GM18951 (cell line): ENCODE data around the gene MMP24OS.

ENCODE experiments used
- POLR2A ChIP-seq: IDR thresholded peaks from 4 replicates; pipeline ENCODE4 v1.6.1; 2011; ENCODE audit warnings: mild to moderate bottlenecking; ENCODE audit not compliant: insufficient read length, insufficient read depth; ENCODE audit errors: extremely low read depth
- in situ Hi-C: fragments of 300-500 bp; cut with MboI; formaldehyde crosslinking; loops from one replicate; pipeline ENCODE4 v1.12.0; 2022; ENCODE audit warnings: low sequenced_read_pairs, mixed read lengths, inconsistent platforms; ENCODE audit not compliant: unreplicated experiment

MMP24OS gene

DNA sequence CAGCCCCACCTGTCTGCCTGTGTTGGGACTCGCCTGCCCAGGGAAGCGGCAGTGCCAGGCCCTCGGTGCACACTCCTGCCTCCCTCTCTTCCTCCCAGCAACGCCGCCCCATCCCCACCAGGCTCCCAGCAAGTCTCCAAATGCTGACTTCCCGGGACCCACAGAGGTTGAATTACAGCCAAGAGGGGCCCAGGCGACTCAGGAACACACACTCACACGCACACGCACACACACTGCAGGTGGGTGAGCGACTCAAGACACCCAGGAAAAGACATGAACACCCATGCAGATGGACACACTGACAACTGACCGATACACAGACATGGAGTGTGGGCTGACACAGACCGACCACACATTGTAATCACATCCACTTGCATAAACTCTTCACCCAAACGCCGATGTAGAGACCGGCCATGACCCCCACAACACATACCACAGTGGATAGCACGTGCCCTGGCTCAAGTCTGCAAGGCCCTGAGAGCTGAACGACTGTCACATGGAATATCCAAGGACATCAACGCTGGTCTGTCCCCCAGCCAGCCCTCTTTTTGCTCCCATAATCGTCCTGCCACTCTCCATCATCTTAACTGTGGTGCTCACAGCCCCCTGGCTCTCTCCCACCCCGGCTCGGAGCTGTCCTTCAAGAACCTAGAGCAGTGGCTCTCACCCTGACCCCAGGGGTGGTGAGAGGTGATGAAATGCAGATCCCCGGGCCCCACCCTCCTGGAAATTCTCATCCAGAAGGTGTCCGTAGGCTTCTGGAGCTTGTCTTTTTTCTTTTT lies 14.8 kb upstream of the MMP24OS start:
- in situ Hi-C loops, result no loop called here
- TF ChIP-seq POLR2A, result no peak

DNA sequence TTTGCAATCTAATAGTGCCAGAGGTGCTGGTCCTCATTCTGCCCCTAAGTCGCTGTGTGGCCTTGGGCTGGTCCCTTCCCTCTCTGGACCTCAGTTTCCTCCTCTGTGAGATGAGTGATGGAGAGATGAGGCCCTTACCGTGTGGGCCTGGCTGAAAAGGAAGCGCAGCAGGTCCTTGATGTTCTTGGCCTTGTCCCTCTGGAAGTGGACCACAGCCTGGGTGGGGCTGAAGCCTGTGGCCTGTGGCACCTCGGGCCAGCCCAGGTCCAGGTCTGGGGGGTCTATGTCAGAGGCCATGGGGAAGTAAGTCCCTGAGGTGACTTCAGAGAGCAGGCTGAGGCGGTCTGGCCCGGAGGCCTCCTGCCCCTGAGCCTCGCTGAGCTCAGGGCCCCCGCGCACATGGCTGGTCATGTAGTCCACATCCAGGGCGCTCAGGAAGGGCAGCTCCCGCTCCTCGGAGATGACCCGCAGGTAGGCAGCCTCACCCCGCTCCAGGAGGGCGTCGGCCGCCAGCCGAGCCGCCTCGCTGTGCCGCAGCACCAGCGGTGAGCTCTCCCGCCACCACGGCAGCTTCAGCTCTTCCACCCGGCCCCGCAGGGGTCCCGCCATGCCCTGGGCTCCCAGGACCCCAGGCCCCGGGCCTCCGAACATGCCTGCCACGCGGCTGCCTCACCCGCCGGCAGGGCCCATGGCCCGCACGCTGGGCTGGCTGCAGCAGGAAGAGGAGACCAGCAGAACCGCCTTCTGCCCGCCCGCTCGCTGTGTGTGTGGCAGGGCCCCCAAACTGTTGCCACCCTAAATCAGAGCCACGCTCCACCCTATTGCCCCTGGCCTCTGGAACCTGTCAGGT lies 14.0 kb upstream of the MMP24OS start, which contains the start of gene FAM83C:
FAM83C (minus strand) TSS at position 772 of the 850 bp plus-strand sequence; CDS start at position 651, 121 bp downstream.
- no peak for TF ChIP-seq POLR2A

DNA sequence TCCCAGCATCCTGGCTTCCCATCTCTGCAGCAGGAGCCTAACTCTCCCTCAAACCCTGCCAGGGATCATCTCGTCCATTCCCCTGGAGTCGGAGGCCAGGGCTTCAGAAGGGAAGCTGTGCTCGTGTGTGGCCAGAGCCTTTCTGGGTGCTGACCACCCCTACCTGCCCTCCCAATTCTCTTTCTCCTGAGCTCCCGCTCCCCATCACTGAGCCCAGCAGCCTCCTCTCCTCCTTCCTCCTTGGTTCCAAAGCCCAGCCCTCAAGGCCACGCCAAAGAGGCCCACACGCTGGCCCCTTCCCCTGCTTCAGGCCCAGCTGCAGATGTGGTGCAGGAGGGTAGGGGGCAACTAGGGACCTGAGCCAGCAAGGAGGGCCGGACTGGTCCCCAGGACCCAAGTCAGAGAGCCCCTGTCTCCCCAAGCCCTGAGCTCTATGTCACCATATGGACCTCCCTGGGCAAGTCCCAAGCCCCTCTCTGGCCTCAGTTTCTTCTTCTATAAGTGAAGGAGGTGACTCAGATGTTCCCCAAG lies 13.0 kb upstream of the MMP24OS start:
- in situ Hi-C loops, result no loop called here
- no peak for TF ChIP-seq POLR2A

More for the DNA sequence above, 14.0 kb upstream of the MMP24OS start, which contains the start of gene FAM83C:
- in situ Hi-C loops, result no loop called here

DNA sequence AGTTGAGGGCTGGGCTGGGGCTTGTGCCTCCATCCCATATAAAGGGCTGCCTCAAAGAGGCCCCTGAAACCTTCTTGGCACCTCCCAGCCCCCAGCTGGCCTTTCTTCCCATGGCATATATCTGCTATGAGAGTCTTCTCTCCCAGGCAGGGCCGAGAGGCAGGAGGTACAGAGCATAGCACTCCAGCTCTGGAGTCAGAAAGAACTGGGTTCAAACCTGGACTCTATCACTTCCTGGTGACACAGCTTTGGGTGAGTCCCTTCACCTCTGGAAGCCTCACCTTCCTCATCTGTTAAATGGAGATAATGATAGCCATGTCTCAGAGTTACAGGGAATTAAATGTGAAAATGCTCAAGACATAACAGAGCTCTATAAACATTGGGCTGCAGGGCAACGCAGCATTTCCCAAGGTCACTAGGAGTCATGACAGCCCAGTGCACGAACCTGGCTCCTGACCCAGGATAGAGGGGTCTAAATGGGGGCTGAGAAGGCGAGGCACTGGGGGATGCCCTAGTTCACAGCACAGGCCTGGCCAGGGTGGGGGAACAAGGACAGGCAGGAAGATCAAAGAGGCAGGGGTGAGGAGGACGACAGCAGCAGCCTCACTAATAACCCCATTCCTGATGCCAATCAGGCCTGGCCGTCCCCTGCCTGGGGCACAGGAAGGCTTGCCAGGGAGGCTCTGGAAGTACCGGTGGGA lies 12.4 kb upstream of the MMP24OS start:
- TF ChIP-seq POLR2A, result no peak
- in situ Hi-C loops, result no loop called here

DNA sequence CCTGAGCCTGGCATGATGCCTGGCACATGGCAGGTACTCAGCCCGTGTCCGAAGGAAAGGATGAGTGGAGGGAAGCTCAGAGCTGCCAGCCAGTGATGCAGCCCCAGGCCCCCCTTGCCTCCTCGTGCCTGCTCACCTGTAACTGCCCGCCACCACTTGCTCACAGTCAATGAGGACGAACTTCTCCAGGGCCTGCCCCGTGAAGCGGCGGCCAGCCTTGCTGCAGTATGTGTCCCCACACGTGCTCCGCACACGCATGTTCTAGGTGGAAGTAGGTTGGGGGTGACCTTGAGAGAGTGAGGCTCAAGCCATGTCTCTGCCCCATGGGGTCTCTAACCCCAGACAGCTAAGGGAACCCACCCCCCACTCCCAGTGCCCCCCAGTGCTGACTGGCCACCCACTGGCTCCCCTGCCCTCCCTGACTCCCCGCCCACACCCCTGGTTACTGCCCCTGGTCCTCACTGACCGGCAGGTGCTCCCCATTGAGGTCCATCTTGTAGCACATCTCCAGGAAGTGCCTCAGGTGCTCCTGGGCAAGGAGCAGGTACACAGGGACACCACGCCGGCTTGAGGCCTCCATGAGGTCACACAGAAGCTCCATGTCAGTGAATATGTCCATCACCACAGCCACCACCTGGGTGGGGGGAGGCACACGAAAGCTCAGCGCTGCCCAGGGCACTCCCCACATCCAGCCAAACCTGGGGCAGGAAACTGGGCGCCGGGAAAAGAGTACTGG lies 10.6 kb upstream of the MMP24OS start:
- no peak for TF ChIP-seq POLR2A
- in situ Hi-C loops, result no loop called here

DNA sequence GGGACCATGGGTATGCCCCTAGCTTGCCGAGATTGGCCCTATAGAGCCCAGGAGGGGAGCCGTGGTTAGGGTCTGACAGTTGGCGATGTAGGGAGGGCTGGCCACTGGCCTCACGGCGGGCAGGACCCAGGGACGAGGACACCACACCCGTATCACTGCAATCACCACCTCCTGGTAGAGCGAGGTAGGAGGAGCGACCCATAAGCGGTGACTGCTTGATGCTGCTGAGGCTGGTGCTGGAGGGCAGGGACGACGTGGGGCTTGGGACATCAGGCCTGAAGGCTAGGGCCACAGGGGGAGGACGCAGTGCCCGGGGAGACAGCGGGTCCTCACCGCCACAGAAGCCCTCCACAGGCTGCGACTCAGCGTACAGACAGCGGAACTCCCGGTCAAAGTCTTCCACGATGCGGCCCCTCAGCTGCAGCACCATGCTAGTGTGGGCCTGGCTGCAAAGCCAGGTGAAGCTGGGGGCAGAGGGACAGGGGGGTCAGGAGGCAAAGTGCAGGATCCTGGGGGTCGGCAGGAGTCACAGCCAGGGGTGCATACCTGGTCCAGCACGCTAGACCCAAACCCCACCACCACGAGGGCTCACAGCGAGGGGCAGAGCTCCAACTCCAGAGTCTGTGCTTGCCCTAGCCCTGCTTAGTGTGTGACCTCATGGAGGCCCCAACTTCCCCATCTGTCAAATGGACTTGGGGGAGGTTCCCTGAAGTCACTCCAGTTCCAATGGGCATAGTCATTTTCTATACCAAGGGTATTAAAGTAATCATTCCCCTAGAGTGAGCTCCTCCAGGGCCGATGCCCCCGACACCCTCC lies 9.8 kb upstream of the MMP24OS start:
- in situ Hi-C loops, result no loop called here
- TF ChIP-seq POLR2A, result no peak

DNA sequence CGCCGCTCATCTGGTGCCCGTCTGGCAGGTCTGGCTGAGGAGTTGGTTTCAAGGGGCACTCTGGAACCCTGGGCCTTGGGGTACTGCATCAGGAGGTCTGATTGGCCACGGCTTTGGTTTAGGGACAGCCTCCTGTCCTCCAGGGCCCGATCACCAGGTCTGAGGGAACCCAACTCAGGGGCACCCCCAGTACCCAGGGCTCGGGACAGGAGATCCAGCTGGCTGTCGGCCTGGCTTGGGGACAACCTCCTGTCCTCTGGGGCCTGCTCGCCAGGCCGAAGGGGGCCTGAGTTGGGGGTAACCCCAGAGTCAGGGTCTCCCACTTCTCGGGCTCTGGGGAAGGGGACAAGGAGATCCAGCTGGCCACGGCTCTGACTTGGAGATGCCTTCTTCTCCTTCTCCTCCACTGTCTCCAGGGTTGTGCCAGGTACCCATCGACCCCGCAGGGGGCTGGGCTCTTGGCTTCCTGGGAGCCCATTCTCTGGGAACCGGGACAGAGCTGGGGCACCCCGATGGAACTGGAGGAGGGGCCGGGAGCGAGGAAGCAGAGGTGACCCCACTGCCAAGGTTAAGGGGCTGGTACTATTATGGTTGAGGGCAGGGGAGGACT lies 9.1 kb upstream of the MMP24OS start:
- in situ Hi-C loops, result no loop called here
- TF ChIP-seq POLR2A, result no peak

DNA sequence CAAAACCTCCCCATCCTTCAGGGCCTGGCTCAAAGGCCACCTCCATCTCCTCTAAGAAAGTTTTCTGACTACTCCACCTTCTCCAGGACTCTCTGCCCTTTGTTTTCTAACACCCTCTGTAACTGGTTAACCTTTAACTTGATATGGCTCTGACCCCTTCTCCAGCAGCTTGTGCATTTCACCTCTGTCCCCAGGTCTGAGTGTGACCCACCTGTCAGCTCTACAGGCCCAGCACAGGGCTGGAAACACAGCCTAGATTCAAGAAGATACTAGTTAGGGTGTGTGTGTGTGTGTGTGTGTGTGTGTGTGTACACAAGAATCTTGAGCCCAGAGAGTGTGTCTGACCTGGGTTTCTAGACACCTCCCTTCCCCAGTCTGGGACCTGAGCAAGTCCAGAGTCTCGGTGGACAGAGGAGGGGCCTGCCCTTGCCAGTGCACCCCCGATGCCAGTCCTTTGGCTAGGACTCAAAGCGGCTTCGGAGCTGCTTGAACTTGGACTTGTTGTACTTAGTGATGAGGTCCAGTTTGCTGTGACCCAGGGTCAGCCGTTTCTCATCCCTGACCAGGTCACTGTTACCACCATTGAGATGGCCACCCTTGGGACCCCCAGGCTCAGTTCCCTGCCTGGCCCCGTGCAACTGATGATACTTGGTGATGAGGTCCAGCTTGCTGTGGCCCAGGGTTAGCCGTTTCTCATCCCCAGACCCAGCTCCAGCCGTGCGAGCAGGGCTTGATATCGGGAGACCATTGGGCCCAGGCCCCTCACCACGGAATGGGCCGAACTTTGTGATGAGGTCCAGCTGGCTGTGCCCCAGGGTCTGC lies 8.4 kb upstream of the MMP24OS start:
- in situ Hi-C loops, result no loop called here
- TF ChIP-seq POLR2A, result no peak

DNA sequence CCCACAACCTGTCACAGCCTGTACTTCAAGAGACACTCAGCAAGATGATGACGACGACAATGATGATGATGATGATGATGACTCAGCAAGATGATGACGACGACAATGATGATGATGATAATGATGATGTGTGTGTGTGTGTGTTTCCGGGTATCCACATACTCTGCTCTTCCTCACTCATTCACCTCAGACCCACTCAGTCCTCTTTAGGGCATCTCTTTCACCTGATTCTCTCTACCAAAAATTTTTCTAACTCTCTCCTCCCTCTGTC lies 7.8 kb upstream of the MMP24OS start:
- in situ Hi-C loops, result no loop called here
- no peak for TF ChIP-seq POLR2A

DNA sequence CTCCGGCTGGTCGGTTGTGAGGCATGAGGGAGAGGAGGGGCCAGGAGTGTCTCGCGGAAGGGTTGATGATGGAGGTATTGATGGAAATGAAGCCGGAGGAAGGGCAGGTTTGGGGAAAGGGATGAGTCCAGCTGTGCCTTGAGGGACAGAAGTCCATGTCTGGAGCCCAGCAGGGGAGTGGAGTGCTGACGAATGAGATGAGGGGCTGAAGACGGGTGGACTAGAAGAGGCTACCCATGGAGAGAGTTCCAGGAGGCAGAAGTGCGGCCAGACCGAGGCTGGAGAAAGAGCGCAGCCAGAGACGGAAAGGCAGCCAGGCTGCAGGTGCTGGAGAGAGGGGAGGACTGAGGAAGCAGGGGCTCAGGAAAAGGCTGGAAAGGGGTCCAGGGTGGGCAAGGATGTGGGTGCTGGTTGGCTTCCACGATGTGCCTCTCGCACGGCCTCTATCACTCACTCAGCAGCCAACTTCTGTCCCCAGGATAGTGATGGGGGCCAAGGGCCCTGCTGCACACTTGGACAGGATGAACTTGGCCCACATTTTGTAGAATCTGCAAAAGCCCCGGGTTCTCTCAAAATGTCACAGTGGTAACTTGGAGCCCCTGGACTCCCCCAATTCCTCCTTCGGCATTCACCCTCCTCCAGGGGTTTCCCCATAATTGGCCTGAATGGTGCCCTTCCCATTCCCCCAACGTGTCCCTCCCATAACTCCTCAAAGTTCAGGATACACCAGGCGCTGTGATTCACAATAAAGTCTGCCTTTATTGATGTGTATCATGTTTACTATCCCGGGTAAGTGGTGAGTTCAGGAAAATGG lies 7.3 kb upstream of the MMP24OS start:
- in situ Hi-C loops, result no loop called here
- TF ChIP-seq POLR2A, result no peak
